Thyroid gland (tissue), 4 donors: ENCODE data around the gene STRC.
"Not testable (repeated sequence)": the region's sequence is repeated elsewhere in the genome, so short reads cannot be mapped to it uniquely, and the experiment has no call there.

Experiments used
- POLR2A ChIP-seq, 2 donors: fragments of 450-650 bp; IDR thresholded peaks; one replicate each; pipeline ENCODE4 v1.6.1; 2017; ENCODE audit warnings: antibody characterized with exemption in 2 of 2, mild to moderate bottlenecking in 2 of 2, moderate library complexity in 1 of 2
- TF ChIP-seq, protein P1 (sequence below), 6 experiments: fragments of 200-600 bp in 3 of 6; fragments of 450-650 bp in 3 of 6; sonication (generic) in 3 of 6; IDR thresholded peaks; one replicate each; pipeline ENCODE4 v1.5.1; 2016 to 2019; ENCODE audit warnings: antibody characterized with exemption in 6 of 6, mild to moderate bottlenecking in 2 of 6, inconsistent platforms in 1 of 6, moderate library complexity in 1 of 6

DNA sequence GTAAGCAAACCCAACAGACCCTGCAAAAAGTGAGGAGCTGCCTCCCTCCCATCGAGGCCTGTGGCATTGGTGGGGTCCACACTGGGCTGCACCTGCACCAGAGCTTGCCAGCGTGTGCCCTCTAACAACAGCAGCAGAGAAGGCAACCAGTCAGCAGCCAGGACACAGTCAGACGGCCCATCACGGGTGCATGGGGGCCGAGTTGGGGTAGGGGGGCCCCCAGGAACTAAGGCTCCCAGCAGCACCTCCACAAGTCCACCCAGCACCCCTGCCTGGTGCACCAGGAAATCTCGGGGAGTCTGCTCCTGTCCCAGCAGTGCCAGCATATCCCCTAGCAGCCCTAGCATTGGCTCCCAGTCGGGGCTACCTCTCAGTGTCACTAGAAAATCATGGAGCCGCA lies 850 bp downstream of the STRC start:
- TF ChIP-seq, protein P1, sequence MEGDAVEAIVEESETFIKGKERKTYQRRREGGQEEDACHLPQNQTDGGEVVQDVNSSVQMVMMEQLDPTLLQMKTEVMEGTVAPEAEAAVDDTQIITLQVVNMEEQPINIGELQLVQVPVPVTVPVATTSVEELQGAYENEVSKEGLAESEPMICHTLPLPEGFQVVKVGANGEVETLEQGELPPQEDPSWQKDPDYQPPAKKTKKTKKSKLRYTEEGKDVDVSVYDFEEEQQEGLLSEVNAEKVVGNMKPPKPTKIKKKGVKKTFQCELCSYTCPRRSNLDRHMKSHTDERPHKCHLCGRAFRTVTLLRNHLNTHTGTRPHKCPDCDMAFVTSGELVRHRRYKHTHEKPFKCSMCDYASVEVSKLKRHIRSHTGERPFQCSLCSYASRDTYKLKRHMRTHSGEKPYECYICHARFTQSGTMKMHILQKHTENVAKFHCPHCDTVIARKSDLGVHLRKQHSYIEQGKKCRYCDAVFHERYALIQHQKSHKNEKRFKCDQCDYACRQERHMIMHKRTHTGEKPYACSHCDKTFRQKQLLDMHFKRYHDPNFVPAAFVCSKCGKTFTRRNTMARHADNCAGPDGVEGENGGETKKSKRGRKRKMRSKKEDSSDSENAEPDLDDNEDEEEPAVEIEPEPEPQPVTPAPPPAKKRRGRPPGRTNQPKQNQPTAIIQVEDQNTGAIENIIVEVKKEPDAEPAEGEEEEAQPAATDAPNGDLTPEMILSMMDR (IDR thresholded peaks at IDR 0.05): not testable (repeated sequence)
- not testable (repeated sequence) for TF ChIP-seq POLR2A (IDR thresholded peaks at IDR 0.05)
